Measurements from ENCODE around the gene FGF16.
A peak's percentile ranks its signal among the peaks of the same experiment; 100 is the strongest.
"Not testable (repeated sequence)": the region's sequence is repeated elsewhere in the genome, so short reads cannot be mapped to it uniquely, and the experiment has no call there.

The FGF16 gene

DNA sequence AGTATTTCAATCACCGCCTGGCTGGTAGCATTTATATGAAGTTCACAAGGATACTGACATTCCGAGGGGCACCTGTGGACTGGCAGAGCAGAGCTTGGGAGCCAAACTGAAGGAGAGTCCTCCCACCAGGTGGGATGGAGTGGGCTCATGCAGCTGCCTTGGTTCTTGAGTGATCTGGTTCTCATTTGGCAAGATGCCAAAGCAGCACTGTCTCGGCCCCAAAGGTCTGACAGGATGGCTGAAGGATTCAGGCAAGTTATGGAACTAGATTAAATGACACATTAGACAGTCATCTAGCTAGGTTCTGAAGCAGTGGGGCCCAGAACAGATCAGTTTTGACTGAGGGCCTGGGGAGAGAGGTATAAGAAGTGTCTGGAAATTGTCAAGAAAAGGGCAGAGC, 3.2 kb downstream of the FGF16 start:
- DNase-seq = no peak

GRCh38 chrX:77450996-77451395, 3.8 kb downstream of the FGF16 start:
- Histone ChIP-seq H3K4me1 (no peaks in the 10 kb centered on the region), H3K27me3 (no peaks in the 10 kb centered on the region), H3K9me3 (no peaks in the 10 kb centered on the region), H3K4me3 (ENCODE audit: low read depth, low read length) (no peak overlapping the region), H3K36me3 (no peaks in the 10 kb centered on the region)
- TF ChIP-seq CTCF (IDR thresholded peaks at IDR 0.05; ENCODE audit: low read depth, low read length) = no peak
- DNase-seq = no peak

More for the DNA sequence above, 3.2 kb downstream of the FGF16 start:
- H3K36me3 ChIP-seq = no peaks in the 10 kb centered on the region
- H3K9me3 ChIP-seq = no peaks in the 10 kb centered on the region
- H3K4me3 ChIP-seq (ENCODE audit: low read depth, low read length) = no peak overlapping the region
- no peak for TF ChIP-seq CTCF (IDR thresholded peaks at IDR 0.05; ENCODE audit: low read depth, low read length)
- H3K4me1 ChIP-seq = no peaks in the 10 kb centered on the region
- H3K27me3 ChIP-seq = no peaks in the 10 kb centered on the region

- DNase-seq = no peak
- Histone ChIP-seq H3K36me3 (no peaks in the 10 kb centered on the region), H3K4me1 (no peaks in the 10 kb centered on the region), H3K4me3 (ENCODE audit: low read depth, low read length) (no peak overlapping the region), H3K27me3 (no peaks in the 10 kb centered on the region), H3K9me3 (no peaks in the 10 kb centered on the region)
- TF ChIP-seq CTCF (IDR thresholded peaks at IDR 0.05; ENCODE audit: low read depth, low read length) = no peak
These were observed 6.0 kb downstream of the FGF16 start for GRCh38 chrX:77453190-77453589.

- H3K36me3 ChIP-seq = no peaks in the 10 kb centered on the region
- no peak for TF ChIP-seq CTCF (IDR thresholded peaks at IDR 0.05; ENCODE audit: low read depth, low read length)
- DNase-seq = no peak
These were observed 8.2 kb downstream of the FGF16 start for GRCh38 chrX:77455437-77455836.

GRCh38 chrX:77484045-77484444, 36.9 kb downstream of the FGF16 start:
- DNase-seq = no peak
- Histone ChIP-seq H3K9me3 (no peaks in the 10 kb centered on the region), H3K4me3 (ENCODE audit: low read depth, low read length) (no peak overlapping the region), H3K36me3 (no peaks in the 10 kb centered on the region), H3K4me1 (no peaks in the 10 kb centered on the region), H3K27me3 (no peaks in the 10 kb centered on the region)
- TF ChIP-seq CTCF (IDR thresholded peaks at IDR 0.05; ENCODE audit: low read depth, low read length) = no peak

More at GRCh38 chrX:77455437-77455836, 8.2 kb downstream of the FGF16 start:
- H3K4me1 ChIP-seq = no peaks in the 10 kb centered on the region
- H3K4me3 ChIP-seq (ENCODE audit: low read depth, low read length) = no peak overlapping the region
- no peaks in the 10 kb centered on the region for H3K27me3 ChIP-seq
- no peaks in the 10 kb centered on the region for H3K9me3 ChIP-seq

GRCh38 chrX:77493677-77494553, 46.7 kb downstream of the FGF16 start:
- peaks cover 9% of the 10 kb centered on the region for H3K4me1 ChIP-seq
- H3K27me3 ChIP-seq = no peaks in the 10 kb centered on the region
- H3K9me3 ChIP-seq = no peaks in the 10 kb centered on the region
- H3K4me3 ChIP-seq (ENCODE audit: low read depth, low read length) = no peak overlapping the region
- no peak for TF ChIP-seq CTCF (IDR thresholded peaks at IDR 0.05; ENCODE audit: low read depth, low read length)
- H3K36me3 ChIP-seq = no peaks in the 10 kb centered on the region
- DNase-seq = peak; percentile 93

GRCh38 chrX:77500164-77500563, 53.0 kb downstream of the FGF16 start:
- not testable (repeated sequence) for DNase-seq; H3K27me3 ChIP-seq; H3K9me3 ChIP-seq; H3K4me3 ChIP-seq (ENCODE audit: low read depth, low read length); H3K4me1 ChIP-seq; H3K36me3 ChIP-seq

Measured in BE2C (cell line).